GM18517 (cell line): Measurements from ENCODE around the gene AGPAT2.

Experiments used
- ATAC-seq: cut with Tn5 transposase; IDR thresholded peaks from one replicate; pipeline ENCODE4 v1.9.1; 2021; ENCODE audit warnings: mild to moderate bottlenecking, moderate library complexity; ENCODE audit not compliant: unreplicated experiment

Gene AGPAT2

GRCh38 chr9:136675477-136676296, 11.6 kb downstream of the AGPAT2 start:
- no peak for ATAC-seq

- ATAC-seq, result no peak
These were observed 12.4 kb downstream of the AGPAT2 start for GRCh38 chr9:136674786-136675349.

GRCh38 chr9:136673975-136674785, 13.1 kb downstream of the AGPAT2 start:
- no peak for ATAC-seq

- no peak for ATAC-seq
These were observed 13.9 kb downstream of the AGPAT2 start for GRCh38 chr9:136673088-136673974.

GRCh38 chr9:136672431-136673087, 14.7 kb downstream of the AGPAT2 start:
- no peak for ATAC-seq

- ATAC-seq, result no peak
These were observed 15.4 kb downstream of the AGPAT2 start for GRCh38 chr9:136671646-136672430.

- no peak for ATAC-seq
These were observed 16.0 kb downstream of the AGPAT2 start for GRCh38 chr9:136671254-136671614.

- ATAC-seq, result no peak
These were observed 16.5 kb downstream of the AGPAT2 start for GRCh38 chr9:136670576-136671253.

GRCh38 chr9:136669791-136670464, 17.3 kb downstream of the AGPAT2 start:
- no peak for ATAC-seq

- ATAC-seq, result no peak
These were observed 18.1 kb downstream of the AGPAT2 start for GRCh38 chr9:136668983-136669790.

- no peak for ATAC-seq
These were observed 19.1 kb downstream of the AGPAT2 start for GRCh38 chr9:136667940-136668760.

- ATAC-seq, result no peak
These were observed 19.9 kb downstream of the AGPAT2 start for GRCh38 chr9:136667214-136667939.

GRCh38 chr9:136666372-136667213, 20.7 kb downstream of the AGPAT2 start:
- ATAC-seq, result no peak

- ATAC-seq, result no peak
These were observed 21.4 kb downstream of the AGPAT2 start for GRCh38 chr9:136665704-136666371.
